ENCODE measurements around the gene CCL4L2.
"Not testable (repeated sequence)": the region's sequence is repeated elsewhere in the genome, so short reads cannot be mapped to it uniquely, and the experiment has no call there.

Gene CCL4L2

DNA sequence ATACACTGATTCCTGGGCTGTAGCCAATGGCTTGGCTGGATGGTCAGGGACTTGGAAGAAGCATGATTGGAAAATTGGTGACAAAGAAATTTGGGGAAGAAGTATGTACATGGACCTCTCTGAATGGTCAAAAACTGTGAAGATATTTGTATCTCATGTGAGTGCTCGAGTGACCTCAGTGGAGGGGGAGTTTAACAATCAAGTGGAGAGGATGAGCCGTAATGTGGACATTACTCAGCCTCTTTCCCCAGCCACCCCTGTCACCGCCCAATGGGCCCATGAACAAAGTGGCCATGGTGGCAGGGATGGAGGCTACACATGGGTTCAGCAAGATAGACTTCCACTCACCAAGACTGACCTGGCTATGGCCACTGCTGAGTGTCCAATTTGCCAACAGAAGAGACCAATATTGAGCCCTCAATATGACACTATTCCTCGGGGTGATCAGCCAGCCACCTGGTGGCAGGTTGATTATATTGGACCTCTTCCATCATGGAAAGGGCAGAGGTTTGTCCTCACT lies 10.8 kb downstream of the CCL4L2 start:
- not testable (repeated sequence) for H3K27me3 ChIP-seq (ENCODE audit: insufficient read depth, low read length, poor library complexity, severe bottlenecking); H2AFZ ChIP-seq (ENCODE audit: low read length); H4K20me1 ChIP-seq (ENCODE audit: insufficient read depth, low read length, poor library complexity, severe bottlenecking); H3K4me3 ChIP-seq (ENCODE audit: low read length, poor library complexity, severe bottlenecking); H3K36me3 ChIP-seq (ENCODE audit: insufficient read depth, low read length); H3K79me2 ChIP-seq (ENCODE audit: insufficient read depth, low read length); H3K9me2 ChIP-seq (replicated peaks; ENCODE audit: low read depth, low read length); H3F3A ChIP-seq (ENCODE audit: low read depth); H3K4me1 ChIP-seq (ENCODE audit: insufficient read depth, low read length, poor library complexity, severe bottlenecking); H3K4me2 ChIP-seq (ENCODE audit: low read depth, low read length, poor library complexity, severe bottlenecking); H3K9me3 ChIP-seq (ENCODE audit: insufficient read depth, low read depth, low read length); H3K9ac ChIP-seq (ENCODE audit: low read depth, low read length, poor library complexity, severe bottlenecking)

DNA sequence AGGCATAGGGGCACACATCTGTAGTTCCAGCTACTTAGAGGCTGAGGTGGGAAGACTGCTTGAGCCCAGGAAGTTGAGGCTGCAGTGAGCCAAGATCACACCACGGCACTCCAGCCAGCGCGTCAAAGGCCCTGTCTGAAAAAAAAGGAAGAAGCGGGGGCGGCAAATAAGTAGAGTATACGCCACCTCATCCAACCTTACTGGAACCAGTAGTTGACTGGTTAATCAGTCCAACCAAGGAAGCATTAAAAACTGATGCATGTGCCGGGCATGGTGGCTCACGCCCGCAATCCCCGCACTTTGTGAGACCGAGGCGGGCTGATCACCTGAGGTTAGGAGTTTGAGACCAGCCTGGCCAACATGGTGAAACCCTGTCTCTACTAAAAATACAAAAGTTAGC lies 12.1 kb downstream of the CCL4L2 start:
- not testable (repeated sequence) for H3K27me3 ChIP-seq (ENCODE audit: insufficient read depth, low read length, poor library complexity, severe bottlenecking); H3K9me3 ChIP-seq (ENCODE audit: insufficient read depth, low read depth, low read length); H3F3A ChIP-seq (ENCODE audit: low read depth); H3K4me3 ChIP-seq (ENCODE audit: low read length, poor library complexity, severe bottlenecking); H3K9ac ChIP-seq (ENCODE audit: low read depth, low read length, poor library complexity, severe bottlenecking); H3K4me2 ChIP-seq (ENCODE audit: low read depth, low read length, poor library complexity, severe bottlenecking); H2AFZ ChIP-seq (ENCODE audit: low read length); H4K20me1 ChIP-seq (ENCODE audit: insufficient read depth, low read length, poor library complexity, severe bottlenecking); H3K4me1 ChIP-seq (ENCODE audit: insufficient read depth, low read length, poor library complexity, severe bottlenecking); H3K9me2 ChIP-seq (replicated peaks; ENCODE audit: low read depth, low read length); H3K79me2 ChIP-seq (ENCODE audit: insufficient read depth, low read length); H3K36me3 ChIP-seq (ENCODE audit: insufficient read depth, low read length)

DNA sequence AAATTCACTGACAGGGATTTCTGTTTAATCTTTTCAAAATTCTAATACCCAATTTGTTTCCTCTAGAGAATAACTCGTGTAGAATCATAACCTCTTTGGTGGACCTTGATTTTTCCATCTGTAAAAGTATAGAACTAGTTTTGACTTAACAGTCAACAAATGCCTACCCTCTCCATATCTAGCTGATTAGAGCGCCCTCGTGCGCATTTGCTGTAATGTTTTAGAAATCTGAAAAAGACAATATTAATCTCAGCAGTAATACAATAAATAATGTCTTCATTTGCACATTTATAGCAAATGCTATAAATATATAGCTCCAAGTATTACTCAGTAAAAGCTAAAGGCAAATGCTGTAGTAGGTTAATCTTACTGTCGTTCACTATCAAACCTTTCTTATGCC lies 18.8 kb downstream of the CCL4L2 start:
- not testable (repeated sequence) for H3F3A ChIP-seq (ENCODE audit: low read depth); H3K79me2 ChIP-seq (ENCODE audit: insufficient read depth, low read length); H3K4me3 ChIP-seq (ENCODE audit: low read length, poor library complexity, severe bottlenecking); H3K36me3 ChIP-seq (ENCODE audit: insufficient read depth, low read length); H4K20me1 ChIP-seq (ENCODE audit: insufficient read depth, low read length, poor library complexity, severe bottlenecking); H3K4me1 ChIP-seq (ENCODE audit: insufficient read depth, low read length, poor library complexity, severe bottlenecking); H3K27me3 ChIP-seq (ENCODE audit: insufficient read depth, low read length, poor library complexity, severe bottlenecking); H2AFZ ChIP-seq (ENCODE audit: low read length); H3K9me3 ChIP-seq (ENCODE audit: insufficient read depth, low read depth, low read length); H3K9ac ChIP-seq (ENCODE audit: low read depth, low read length, poor library complexity, severe bottlenecking); H3K4me2 ChIP-seq (ENCODE audit: low read depth, low read length, poor library complexity, severe bottlenecking); H3K9me2 ChIP-seq (replicated peaks; ENCODE audit: low read depth, low read length)

DNA sequence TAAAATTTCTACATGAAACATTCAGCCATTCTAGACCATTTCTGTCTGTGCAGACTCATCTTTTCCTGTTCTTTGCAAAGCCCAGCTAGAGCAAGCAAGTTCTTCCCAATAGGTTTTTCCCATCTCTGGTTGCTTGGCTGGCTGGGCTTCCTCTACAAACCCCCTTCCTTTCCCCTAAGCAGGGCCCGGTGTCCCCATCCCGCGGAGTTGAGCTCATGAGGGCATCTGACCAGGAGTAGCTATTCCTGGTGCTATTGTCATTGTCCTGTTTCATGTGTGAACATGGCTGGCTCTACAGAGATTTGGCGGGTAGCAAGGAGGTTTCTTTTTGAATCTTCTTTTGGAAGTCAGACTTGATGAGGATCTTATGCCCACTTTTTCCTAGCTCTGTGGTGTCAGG lies 31.2 kb downstream of the CCL4L2 start:
- H3K9me3 ChIP-seq (ENCODE audit: insufficient read depth, low read depth, low read length); H3K9me2 ChIP-seq (replicated peaks; ENCODE audit: low read depth, low read length); H3K4me2 ChIP-seq (ENCODE audit: low read depth, low read length, poor library complexity, severe bottlenecking); H2AFZ ChIP-seq (ENCODE audit: low read length); H3K27me3 ChIP-seq (ENCODE audit: insufficient read depth, low read length, poor library complexity, severe bottlenecking); H3K79me2 ChIP-seq (ENCODE audit: insufficient read depth, low read length); H3F3A ChIP-seq (ENCODE audit: low read depth); H3K9ac ChIP-seq (ENCODE audit: low read depth, low read length, poor library complexity, severe bottlenecking); H3K4me3 ChIP-seq (ENCODE audit: low read length, poor library complexity, severe bottlenecking); H3K4me1 ChIP-seq (ENCODE audit: insufficient read depth, low read length, poor library complexity, severe bottlenecking); H3K36me3 ChIP-seq (ENCODE audit: insufficient read depth, low read length); H4K20me1 ChIP-seq (ENCODE audit: insufficient read depth, low read length, poor library complexity, severe bottlenecking): not testable (repeated sequence)
